Measurements from ENCODE around the gene HOXA13. TPM values are rescaled to one million over a fixed set of nuclear protein-coding genes. Genes with fewer than 3 reads are reported as not detected.

HOXA13 gene
- total and polyA plus RNA-seq, 2 donors (not counting 1 experiment from before 2014, with no cell fraction given), result not detected

- H3K4me1 Mint-ChIP-seq, result peaks cover 8% of the 10 kb centered on the region
- no peaks in the 10 kb centered on the region for H3K79me2 ChIP-seq (ENCODE audit: control insufficient read depth, insufficient read depth, low read length)
- H3K27me3 Mint-ChIP-seq, result peaks cover 76% of the 10 kb centered on the region
- ChIA-PET POLR2A (interaction anchor here (0.6 kb wide), 1 partner anchor 831 kb away, joined by 4 read pairs; no protein-coding TSS in a partner anchor), CTCF (interaction anchor here (0.9 kb wide), 1 partner anchor 14 kb away, joined by 3 read pairs; no protein-coding TSS in a partner anchor)
- TF ChIP-seq, protein P1, sequence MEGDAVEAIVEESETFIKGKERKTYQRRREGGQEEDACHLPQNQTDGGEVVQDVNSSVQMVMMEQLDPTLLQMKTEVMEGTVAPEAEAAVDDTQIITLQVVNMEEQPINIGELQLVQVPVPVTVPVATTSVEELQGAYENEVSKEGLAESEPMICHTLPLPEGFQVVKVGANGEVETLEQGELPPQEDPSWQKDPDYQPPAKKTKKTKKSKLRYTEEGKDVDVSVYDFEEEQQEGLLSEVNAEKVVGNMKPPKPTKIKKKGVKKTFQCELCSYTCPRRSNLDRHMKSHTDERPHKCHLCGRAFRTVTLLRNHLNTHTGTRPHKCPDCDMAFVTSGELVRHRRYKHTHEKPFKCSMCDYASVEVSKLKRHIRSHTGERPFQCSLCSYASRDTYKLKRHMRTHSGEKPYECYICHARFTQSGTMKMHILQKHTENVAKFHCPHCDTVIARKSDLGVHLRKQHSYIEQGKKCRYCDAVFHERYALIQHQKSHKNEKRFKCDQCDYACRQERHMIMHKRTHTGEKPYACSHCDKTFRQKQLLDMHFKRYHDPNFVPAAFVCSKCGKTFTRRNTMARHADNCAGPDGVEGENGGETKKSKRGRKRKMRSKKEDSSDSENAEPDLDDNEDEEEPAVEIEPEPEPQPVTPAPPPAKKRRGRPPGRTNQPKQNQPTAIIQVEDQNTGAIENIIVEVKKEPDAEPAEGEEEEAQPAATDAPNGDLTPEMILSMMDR (IDR thresholded peaks at IDR 0.05), result no peak
- no peak for TF ChIP-seq EZH2 (IDR thresholded peaks at IDR 0.05; ENCODE audit: borderline replicate concordance, insufficient read depth, low read depth, low read length, poor library complexity, severe bottlenecking)
- H3K9me3 ChIP-seq (ENCODE audit: control extremely low read depth in 1 of 3, control insufficient read depth in 2 of 3, insufficient read depth in 1 of 3, low read length in 2 of 3), result peaks cover 0 to 3% (median 0%) of the 10 kb centered on the region in 3 donors
- no peak overlapping the region for H2AFZ ChIP-seq (ENCODE audit: insufficient read depth, low read depth, low read length, poor library complexity, severe bottlenecking)
- intact Hi-C loops (cut with micrococcal nuclease), result no loop called here
- no peak overlapping the region for H3K4me3 ChIP-seq (ENCODE audit: control extremely low read depth in 1 of 5, extremely low read depth in 1 of 5, insufficient read depth in 1 of 5, low read depth in 2 of 5, low read length in 4 of 5)
- no peaks in the 10 kb centered on the region for H3K9me3 Mint-ChIP-seq (ENCODE audit: insufficient read depth)
- 12% methylated on average over 58 of the region's 61 CpGs for WGBS (ENCODE audit: insufficient coverage)
- no peak for ATAC-seq (ENCODE audit: low read depth)
- H3K4me1 ChIP-seq (ENCODE audit: control insufficient read depth in 2 of 2, insufficient read depth in 2 of 2, low read length in 2 of 2), result peaks cover 4 to 6% of the 10 kb centered on the region in 2 donors
- no peak overlapping the region for H3K27ac Mint-ChIP-seq
- no peak overlapping the region for H3K4me3 Mint-ChIP-seq
- no peak overlapping the region for H3K9ac ChIP-seq (ENCODE audit: low read length)
- H3K27ac ChIP-seq (ENCODE audit: low read length in 2 of 2), result no peak overlapping the region
- H3K36me3 ChIP-seq (replicated peaks in 1 of 2; ENCODE audit: control extremely low read depth in 1 of 2, control insufficient read depth in 1 of 2, extremely low read depth in 1 of 2, insufficient read depth in 2 of 2, low read length in 1 of 2), result no peaks in the 10 kb centered on the region
- no peaks in the 10 kb centered on the region for H4K20me1 ChIP-seq (ENCODE audit: control insufficient read depth, insufficient read depth, low read length, poor library complexity, severe bottlenecking)
- peaks cover 2 to 68% (median 59%) of the 10 kb centered on the region in 4 experiments for H3K27me3 ChIP-seq (replicated peaks in 1 of 4; ENCODE audit: control extremely low read depth in 1 of 4, control insufficient read depth in 3 of 4, insufficient read depth in 4 of 4, low read length in 3 of 4)
- no peak for DNase-seq
- H3K4me2 ChIP-seq (replicated peaks; ENCODE audit: low read depth, low read length, poor library complexity, severe bottlenecking), result no peak overlapping the region
These were observed 25.4 kb upstream of the HOXA13 start for GRCh38 chr7:27224983-27225934.
